Memory B cell (primary cell): ENCODE data around the gene TIMM23B.
"Not testable (repeated sequence)": the region's sequence is repeated elsewhere in the genome, so short reads cannot be mapped to it uniquely, and the experiment has no call there.

ENCODE experiments used
- ATAC-seq: fragments of 150-1000 bp; cut with Tn5 transposase; 2 replicates; pipeline ENCODE4 v1.10.0; 2021; ENCODE audit warnings: low read depth, mild to moderate bottlenecking, moderate library complexity
- DNase-seq, 2 donors: peaks; one replicate each; pipeline ENCODE4 v3.0.0; 2022; ENCODE audit warnings: low spot score in 2 of 2
- H3K27ac Mint-ChIP-seq: one replicate; pipeline ENCODE4 v1.8.0; 2022; ENCODE audit warnings: mild to moderate bottlenecking, moderate library complexity, mixed read lengths
- H3K27me3 Mint-ChIP-seq: one replicate; pipeline ENCODE4 v1.8.0; 2022; ENCODE audit warnings: mixed read lengths
- H3K36me3 Mint-ChIP-seq: one replicate; pipeline ENCODE4 v1.8.0; 2022; ENCODE audit warnings: mild to moderate bottlenecking, mixed read lengths
- H3K4me1 Mint-ChIP-seq: one replicate; pipeline ENCODE4 v1.8.0; 2022; ENCODE audit warnings: mixed read lengths
- H3K4me3 Mint-ChIP-seq: one replicate; pipeline ENCODE4 v1.8.0; 2022; ENCODE audit warnings: mild to moderate bottlenecking, moderate library complexity, mixed read lengths
- H3K9me3 Mint-ChIP-seq: one replicate; pipeline ENCODE4 v1.8.0; 2022; ENCODE audit warnings: mixed read lengths

TIMM23B gene

GRCh38 chr10:49943607-49944006 is 1.8 kb downstream of the TIMM23B start:
- H3K9me3 Mint-ChIP-seq, H3K4me3 Mint-ChIP-seq, H3K36me3 Mint-ChIP-seq, H3K27me3 Mint-ChIP-seq, DNase-seq, ATAC-seq: not testable (repeated sequence)
- H3K27ac Mint-ChIP-seq = peak overlapping the region; percentile 38
- H3K4me1 Mint-ChIP-seq = peaks cover 22% of the 10 kb centered on the region

GRCh38 chr10:49948142-49948541 is 6.3 kb downstream of the TIMM23B start:
- not testable (repeated sequence) for H3K9me3 Mint-ChIP-seq, H3K36me3 Mint-ChIP-seq, H3K27me3 Mint-ChIP-seq, H3K4me1 Mint-ChIP-seq, H3K4me3 Mint-ChIP-seq, ATAC-seq, DNase-seq, H3K27ac Mint-ChIP-seq

- DNase-seq, H3K27ac Mint-ChIP-seq, H3K4me3 Mint-ChIP-seq, ATAC-seq, H3K4me1 Mint-ChIP-seq, H3K27me3 Mint-ChIP-seq, H3K9me3 Mint-ChIP-seq, H3K36me3 Mint-ChIP-seq: not testable (repeated sequence)
Measured at GRCh38 chr10:49948737-49949136, 6.9 kb downstream of the TIMM23B start.

- ATAC-seq, H3K27ac Mint-ChIP-seq, H3K9me3 Mint-ChIP-seq, H3K27me3 Mint-ChIP-seq, H3K4me3 Mint-ChIP-seq, H3K36me3 Mint-ChIP-seq, DNase-seq, H3K4me1 Mint-ChIP-seq: not testable (repeated sequence)
Measured at GRCh38 chr10:49952006-49952405, 10.2 kb downstream of the TIMM23B start.

GRCh38 chr10:49953122-49953521 is 11.3 kb downstream of the TIMM23B start:
- H3K36me3 Mint-ChIP-seq, H3K9me3 Mint-ChIP-seq, H3K27ac Mint-ChIP-seq, ATAC-seq, H3K27me3 Mint-ChIP-seq, DNase-seq, H3K4me1 Mint-ChIP-seq, H3K4me3 Mint-ChIP-seq: not testable (repeated sequence)

- not testable (repeated sequence) for H3K4me1 Mint-ChIP-seq, H3K27ac Mint-ChIP-seq, DNase-seq, H3K4me3 Mint-ChIP-seq, H3K9me3 Mint-ChIP-seq, H3K27me3 Mint-ChIP-seq, ATAC-seq
- H3K36me3 Mint-ChIP-seq = peaks cover 12% of the 10 kb centered on the region
Measured at GRCh38 chr10:49970331-49970857, 28.5 kb downstream of the TIMM23B start.

GRCh38 chr10:49971466-49971865 is 29.6 kb downstream of the TIMM23B start:
- H3K27me3 Mint-ChIP-seq, DNase-seq, H3K4me3 Mint-ChIP-seq, H3K27ac Mint-ChIP-seq, H3K36me3 Mint-ChIP-seq, ATAC-seq, H3K9me3 Mint-ChIP-seq, H3K4me1 Mint-ChIP-seq: not testable (repeated sequence)

GRCh38 chr10:49972094-49972493 is 30.2 kb downstream of the TIMM23B start:
- not testable (repeated sequence) for H3K4me1 Mint-ChIP-seq, DNase-seq, H3K4me3 Mint-ChIP-seq, H3K36me3 Mint-ChIP-seq, H3K27ac Mint-ChIP-seq, H3K27me3 Mint-ChIP-seq, ATAC-seq, H3K9me3 Mint-ChIP-seq

GRCh38 chr10:49977756-49978155 is 35.9 kb downstream of the TIMM23B start:
- not testable (repeated sequence) for H3K9me3 Mint-ChIP-seq, H3K4me1 Mint-ChIP-seq, ATAC-seq

GRCh38 chr10:49987207-49987606 is 45.4 kb downstream of the TIMM23B start:
- not testable (repeated sequence) for H3K27ac Mint-ChIP-seq, H3K9me3 Mint-ChIP-seq

More at GRCh38 chr10:49977756-49978155, 35.9 kb downstream of the TIMM23B start:
- H3K27ac Mint-ChIP-seq, H3K4me3 Mint-ChIP-seq, H3K36me3 Mint-ChIP-seq, H3K27me3 Mint-ChIP-seq, DNase-seq: not testable (repeated sequence)

GRCh38 chr10:49988376-49988775 is 46.5 kb downstream of the TIMM23B start, which contains the start of gene AGAP6:
Gene AGAP6 (plus strand): TSS chr10:49988406. CDS start chr10:49988716, 310 bp downstream.
- not testable (repeated sequence) for H3K36me3 Mint-ChIP-seq, H3K9me3 Mint-ChIP-seq, H3K4me3 Mint-ChIP-seq, DNase-seq, ATAC-seq, H3K4me1 Mint-ChIP-seq, H3K27ac Mint-ChIP-seq, H3K27me3 Mint-ChIP-seq

More at GRCh38 chr10:49987207-49987606, 45.4 kb downstream of the TIMM23B start:
- not testable (repeated sequence) for DNase-seq, H3K27me3 Mint-ChIP-seq, H3K36me3 Mint-ChIP-seq, H3K4me3 Mint-ChIP-seq, ATAC-seq, H3K4me1 Mint-ChIP-seq

GRCh38 chr10:49995321-49995720 is 53.5 kb downstream of the TIMM23B start:
- H3K27ac Mint-ChIP-seq, ATAC-seq, H3K9me3 Mint-ChIP-seq, H3K36me3 Mint-ChIP-seq, DNase-seq, H3K4me3 Mint-ChIP-seq, H3K4me1 Mint-ChIP-seq, H3K27me3 Mint-ChIP-seq: not testable (repeated sequence)

- H3K9me3 Mint-ChIP-seq, DNase-seq, H3K4me1 Mint-ChIP-seq, H3K36me3 Mint-ChIP-seq, H3K4me3 Mint-ChIP-seq, H3K27me3 Mint-ChIP-seq, ATAC-seq, H3K27ac Mint-ChIP-seq: not testable (repeated sequence)
Measured at GRCh38 chr10:50014024-50014423, 72.2 kb downstream of the TIMM23B start.

GRCh38 chr10:50015596-50016220 is 73.9 kb downstream of the TIMM23B start:
- H3K9me3 Mint-ChIP-seq = not testable (repeated sequence)

GRCh38 chr10:50016926-50017325 is 75.1 kb downstream of the TIMM23B start:
- not testable (repeated sequence) for H3K4me3 Mint-ChIP-seq, H3K4me1 Mint-ChIP-seq, H3K36me3 Mint-ChIP-seq, H3K9me3 Mint-ChIP-seq, H3K27ac Mint-ChIP-seq, H3K27me3 Mint-ChIP-seq, ATAC-seq, DNase-seq

More at GRCh38 chr10:50015596-50016220, 73.9 kb downstream of the TIMM23B start:
- H3K4me1 Mint-ChIP-seq, H3K27ac Mint-ChIP-seq, H3K27me3 Mint-ChIP-seq, DNase-seq, H3K36me3 Mint-ChIP-seq, H3K4me3 Mint-ChIP-seq, ATAC-seq: not testable (repeated sequence)
